HepG2 (cell line): ENCODE data around the gene SCUBE1. TPM values are rescaled to one million over a fixed set of nuclear protein-coding genes. Genes with fewer than 3 reads are reported as not detected.
A peak's percentile ranks its signal among the peaks of the same experiment; 100 is the strongest.

Source experiments
- ATAC-seq: fragments of 200-7000 bp; cut with Tn5 transposase; 3 replicates; pipeline ENCODE4 v1.9.1; 2020; ENCODE audit warnings: mild to moderate bottlenecking, moderate library complexity
- BruUV-seq: library from RNA; stranded (reverse); fragments of 400-500 nt; replicated peaks from 2 replicates; lab custom pipeline; 2021; lab: Mats Ljungman, UMichigan
- CTCF ChIA-PET: fragments of 300-600 bp; formaldehyde crosslinking; extraction: SDS; loops from one replicate; lab custom pipeline; 2021; ENCODE audit warnings: low total read pairs, inconsistent platforms, low intra/inter-chr PET ratio; lab: Yijun Ruan, JAX
- POLR2A ChIA-PET: fragments of 350-600 bp; sonication (Branson Sonifier 250); formaldehyde crosslinking; loops from one replicate; lab custom pipeline; 2020; ENCODE audit warnings: antibody characterized with exemption, inconsistent platforms; lab: Yijun Ruan, JAX
- DNase-seq: peaks from one replicate; pipeline ENCODE4 v3.0.0-alpha.2; 2015; ENCODE audit warnings: low spot score
- FAIRE-seq: peaks from 3 replicates; lab custom pipeline; 2011; peaks lifted over from hg19 to GRCh38; lab: Jason Lieb, UNC
- H2AFZ ChIP-seq: one replicate; pipeline ENCODE4 v1.6.1; 2011; ENCODE audit warnings: low read length, inconsistent platforms
- H3K27ac ChIP-seq: fragments of 300-600 bp; 3 replicates; pipeline ENCODE4 v1.8.0; 2011; ENCODE audit warnings: mixed run types, mild to moderate bottlenecking, mixed read lengths, low read length, inconsistent platforms; ENCODE audit not compliant: insufficient read depth; ENCODE audit errors: extremely low read length
- H3K27me3 ChIP-seq, 2 experiments: fragments of 200-600 bp in 1 of 2; 2 replicates in 1 of 2; 3 replicates in 1 of 2; pipeline versions ENCODE4 v1.6.0 to v1.8.0; 2011; ENCODE audit warnings: low read length in 2 of 2, mild to moderate bottlenecking in 2 of 2, moderate library complexity in 2 of 2, inconsistent platforms in 1 of 2; ENCODE audit not compliant: insufficient read depth in 2 of 2, control insufficient read depth in 1 of 2
- H3K36me3 ChIP-seq, 2 experiments: fragments of 200-600 bp in 1 of 2; replicated peaks in 1 of 2; 2 replicates in 1 of 2; 3 replicates in 1 of 2; pipeline versions ENCODE4 v1.5.1 to v1.8.0; 2011; ENCODE audit warnings: low read length in 2 of 2, inconsistent platforms in 1 of 2; ENCODE audit not compliant: insufficient read depth in 2 of 2, control insufficient read depth in 1 of 2
- H3K4me1 ChIP-seq: 2 replicates; pipeline ENCODE4 v1.5.1; 2012; ENCODE audit warnings: low read length, inconsistent platforms; ENCODE audit not compliant: insufficient read depth
- H3K4me2 ChIP-seq: 2 replicates; pipeline ENCODE4 v1.6.0; 2011; ENCODE audit warnings: low read depth, low read length, inconsistent platforms
- H3K4me3 ChIP-seq, 3 experiments: fragments of 200-600 bp in 1 of 3; sonication (generic), shearing (Covaris generic) in 1 of 3; replicated peaks in 1 of 3; 2 replicates each; pipeline ENCODE4 v1.5.1; 2011 to 2016; ENCODE audit warnings: low read length in 3 of 3, inconsistent platforms in 2 of 3, low read depth in 2 of 3, mild to moderate bottlenecking in 2 of 3, control low read depth in 1 of 3, mixed read lengths in 1 of 3; ENCODE audit not compliant: insufficient read depth in 1 of 3
- H3K79me2 ChIP-seq: one replicate; pipeline ENCODE4 v1.6.1; 2011; ENCODE audit warnings: low read length, inconsistent platforms; ENCODE audit not compliant: insufficient read depth
- H3K9ac ChIP-seq: 2 replicates; pipeline ENCODE4 v1.6.0; 2011; ENCODE audit warnings: mild to moderate bottlenecking, low read depth, low read length, inconsistent platforms; ENCODE audit not compliant: insufficient read depth
- H3K9me3 ChIP-seq: 2 replicates; pipeline ENCODE4 v1.5.1; 2012; ENCODE audit warnings: mild to moderate bottlenecking, low read length
- H4K20me1 ChIP-seq: 2 replicates; pipeline ENCODE4 v1.6.0; 2011; ENCODE audit warnings: inconsistent platforms, mild to moderate bottlenecking, low read length, moderate library complexity; ENCODE audit not compliant: insufficient read depth
- KLF13 ChIP-seq: sonication (generic); formaldehyde crosslinking; IDR thresholded peaks from 2 replicates; pipeline ENCODE4 v1.4.0; 2020; ENCODE audit warnings: mild to moderate bottlenecking, missing genetic modification reagents
- MAFF ChIP-seq: IDR thresholded peaks from 2 replicates; pipeline ENCODE4 v1.6.1; 2011; ENCODE audit warnings: low read depth, low read length, improper control_type of control experiment
- MAFK ChIP-seq, 2 experiments: IDR thresholded peaks in 1 of 2; conservative IDR thresholded peaks in 1 of 2; 2 replicates each; pipeline ENCODE4 v1.6.1; 2011; ENCODE audit warnings: improper control_type of control experiment in 2 of 2, low read length in 2 of 2
- NFE2L2 ChIP-seq: fragments of 150-350 bp; IDR thresholded peaks from 2 replicates; pipeline ENCODE4 v1.6.1; 2014; ENCODE audit warnings: low read length
- ZBTB33 ChIP-seq: sonication (generic); formaldehyde crosslinking; IDR thresholded peaks from 2 replicates; pipeline ENCODE4 v1.4.0; 2020; ENCODE audit warnings: missing genetic modification reagents
- ZNF275 ChIP-seq: sonication (generic); formaldehyde crosslinking; IDR thresholded peaks from 2 replicates; pipeline ENCODE4 v1.8.0; 2022; ENCODE audit warnings: missing genetic modification reagents, mild to moderate bottlenecking, inconsistent platforms, borderline replicate concordance
- WGBS: methylation state at CpG from one replicate; pipeline ENCODE4 v1.1.6; 2017; ENCODE audit warnings: low lambda C conversion rate; 5-methylcytosine and 5-hydroxymethylcytosine counted together
- in situ Hi-C: cut with HindIII; loops from 2 replicates; pipeline ENCODE4 v1.10.0; 2017; ENCODE audit warnings: low pct_unique_long_range_greater_than_20kb; ENCODE audit not compliant: extremely low pct_ligation_motif_present
- intact Hi-C: fragments of 100-400 bp; cut with micrococcal nuclease; formaldehyde crosslinking; loops from one replicate; pipeline ENCODE4 v1.10.0; 2022; ENCODE audit not compliant: unreplicated experiment
- polyA plus RNA-seq, 8 experiments: library from polyadenylated mRNA; depleted of rRNA in 3 of 8; stranded (reverse) in 7 of 8; unstranded in 1 of 8; fragments of >200 nt; fragmentation: Illumina TruSeq in 4 of 8; extraction: Trizol in 4 of 8; gene quantifications; 2 replicates each; pipeline versions ENCODE4 v1.2.1 to v1.2.3, GENCODE V29; 2011 to 2016; ENCODE audit warnings: low read depth in 4 of 8, missing spikeins in 1 of 8, mixed read lengths in 1 of 8; ENCODE audit not compliant: insufficient read depth in 1 of 8
- total RNA-seq, 5 experiments: library from RNA; depleted of rRNA; stranded (reverse); fragments of >200 nt; fragmentation: Illumina TruSeq; extraction: Trizol; gene quantifications; 2 replicates each; pipeline ENCODE4 v1.2.3, GENCODE V29; 2016; ENCODE audit warnings: low read depth in 1 of 5

Gene SCUBE1
- total and polyA plus RNA-seq, 2 of the 13 experiments (the other 11 are each of a cell fraction or from before 2014, with no cell fraction given) = under 0.01 to 0.05 TPM

GRCh38 chr22:43299736-43300135 is 43.4 kb downstream of the SCUBE1 start:
- no peak overlapping the region for H2AFZ ChIP-seq
- ATAC-seq = no peak
- ChIA-PET POLR2A (no interaction called here), CTCF (no interaction called here)
- intact Hi-C loops (no loop called here), in situ Hi-C loops (no loop called here)
- no peak overlapping the region for H3K4me3 ChIP-seq
- 45% methylated on average over 12 of the region's 12 CpGs for WGBS
- FAIRE-seq = no peak
- H3K27me3 ChIP-seq = peaks cover 9 to 89% of the 10 kb centered on the region in 2 experiments; a peak in 4 of 5 replicates
- H3K36me3 ChIP-seq = no peaks in the 10 kb centered on the region
- H3K4me1 ChIP-seq = no peaks in the 10 kb centered on the region
- no peaks in the 10 kb centered on the region for H4K20me1 ChIP-seq
- no peak overlapping the region for H3K4me2 ChIP-seq
- no peak for DNase-seq
- BruUV-seq = no TSS peak
- H3K79me2 ChIP-seq = no peaks in the 10 kb centered on the region
- no peaks in the 10 kb centered on the region for H3K9me3 ChIP-seq
- H3K9ac ChIP-seq = no peak overlapping the region
- 0 out of 4 replicates have a peak, but pooled peaks of 1 of the 2 experiments have one; percentile 18 for TF ChIP-seq MAFK (conservative IDR thresholded peaks at IDR 0.05 in 1 of 2, IDR thresholded peaks at IDR 0.05 in 1 of 2; ENCODE audit: low read length in 2 of 2)
- 0 out of 2 replicates have a peak, but pooled peaks have one; percentile 4 for TF ChIP-seq MAFF
- peak; percentile 78 for TF ChIP-seq NFE2L2
- no peak for TF ChIP-seq ZNF275 (CRISPR knock-in tag)
- H3K27ac ChIP-seq = no peak overlapping the region

- no peak overlapping the region for H3K9ac ChIP-seq
- DNase-seq (no peak), FAIRE-seq (no peak), ATAC-seq (peak; percentile 22; the same call in 1 of the 3 replicates)
- H3K9me3 ChIP-seq = no peaks in the 10 kb centered on the region
- H3K4me1 ChIP-seq = peaks cover 13% of the 10 kb centered on the region
- no peaks in the 10 kb centered on the region for H3K36me3 ChIP-seq
- H3K27ac ChIP-seq = no peak overlapping the region
- WGBS = 46% methylated on average over 5 of the region's 18 CpGs
- CTCF ChIA-PET = no interaction called here
- no peak overlapping the region for H3K4me3 ChIP-seq
- intact Hi-C loops = no loop called here
- POLR2A ChIA-PET = no interaction called here
- TF ChIP-seq KLF13 (CRISPR knock-in tag) = no peak
- TF ChIP-seq ZBTB33 = peak; percentile 63; the same call in 1 of the 2 replicates
- TF ChIP-seq, all 625 proteins: peak for 1
- Histone ChIP-seq H3K79me2 (no peaks in the 10 kb centered on the region), H4K20me1 (no peaks in the 10 kb centered on the region), H3K27me3 (peaks cover 8 to 78% of the 10 kb centered on the region in 2 experiments; a peak in 4 of 5 replicates), H3K4me2 (no peak overlapping the region), H2AFZ (no peak overlapping the region)
- BruUV-seq = no TSS peak
- in situ Hi-C loops = no loop called here
Measured at GRCh38 chr22:43298062-43298801, 44.9 kb downstream of the SCUBE1 start.
